K562 (cell line): Measurements from ENCODE around the gene SGMS1.
"Not testable (repeated sequence)": the region's sequence is repeated elsewhere in the genome, so short reads cannot be mapped to it uniquely, and the experiment has no call there.

ENCODE experiments used
- AFF4 ChIP-seq: sonication (generic); formaldehyde crosslinking; IDR thresholded peaks from 2 replicates; pipeline ENCODE4 v1.8.0; 2023; ENCODE audit warnings: mild to moderate bottlenecking, missing genetic modification reagents
- ARNT ChIP-seq, 2 experiments: fragments of 450-650 bp; IDR thresholded peaks; 2 replicates each; pipeline ENCODE4 v1.6.1; 2016; ENCODE audit warnings: mild to moderate bottlenecking in 1 of 2
- CBFA2T3 ChIP-seq: fragments of 450-650 bp; IDR thresholded peaks from 2 replicates; pipeline ENCODE4 v1.6.1; 2017
- FOSL1 ChIP-seq: fragments of 200-800 bp; sonication (Bioruptor generic); conservative IDR thresholded peaks from 2 replicates; pipeline ENCODE4 v1.6.1; 2016; ENCODE audit warnings: missing genetic modification characterization, missing compliant biosample characterization
- ZFX ChIP-seq: sonication (generic); formaldehyde crosslinking; IDR thresholded peaks from 2 replicates; pipeline ENCODE4 v1.8.0; 2022; ENCODE audit warnings: mild to moderate bottlenecking, missing genetic modification reagents, moderate library complexity

- TF ChIP-seq CBFA2T3; ZFX; AFF4 (CRISPR knock-in tag); FOSL1 (tag): not testable (repeated sequence)
- 0 out of 4 replicates have a peak, but pooled peaks of 1 of the 2 experiments have one; percentile 15 for TF ChIP-seq ARNT (IDR thresholded peaks at IDR 0.05)
Observed at GRCh38 chr10:50356481-50356832, 267.3 kb downstream of the SGMS1 start.
